Calu3 (cell line): ENCODE measurements around the gene PLEKHA8. TPM values are rescaled to one million over a fixed set of nuclear protein-coding genes. Genes with fewer than 3 reads are reported as not detected.
A peak's percentile ranks its signal among the peaks of the same experiment; 100 is the strongest.

ENCODE experiments used
- BruUV-seq: library from RNA; stranded (reverse); fragments of 400-500 nt; replicated peaks from 2 replicates; lab custom pipeline; 2021; lab: Mats Ljungman, UMichigan
- CTCF ChIA-PET: fragments of 300-600 bp; sonication (Branson Sonifier 250); formaldehyde crosslinking; loops from one replicate; lab custom pipeline; 2022; ENCODE audit warnings: antibody characterized with exemption; lab: Charles Lee
- DNase-seq: peaks from one replicate; pipeline ENCODE4 v3.0.0; 2022
- H3K27ac Mint-ChIP-seq: one replicate; pipeline ENCODE4 v1.8.0; 2022; ENCODE audit warnings: mixed read lengths; ENCODE audit not compliant: unreplicated experiment
- H3K27me3 Mint-ChIP-seq: one replicate; pipeline ENCODE4 v1.8.0; 2022; ENCODE audit warnings: mixed read lengths; ENCODE audit not compliant: unreplicated experiment
- H3K36me3 Mint-ChIP-seq: one replicate; pipeline ENCODE4 v1.8.0; 2022; ENCODE audit warnings: mild to moderate bottlenecking, moderate library complexity, mixed read lengths; ENCODE audit not compliant: insufficient read depth, unreplicated experiment
- H3K4me1 Mint-ChIP-seq: one replicate; pipeline ENCODE4 v1.8.0; 2022; ENCODE audit warnings: mild to moderate bottlenecking, low read depth, mixed read lengths; ENCODE audit not compliant: unreplicated experiment
- H3K4me3 Mint-ChIP-seq: one replicate; pipeline ENCODE4 v1.8.0; 2022; ENCODE audit warnings: mild to moderate bottlenecking, low read depth, moderate library complexity, mixed read lengths; ENCODE audit not compliant: unreplicated experiment
- H3K9me3 Mint-ChIP-seq: one replicate; pipeline ENCODE4 v1.8.0; 2022; ENCODE audit warnings: low read depth, mixed read lengths; ENCODE audit not compliant: unreplicated experiment
- CTCF ChIP-seq: fragments of 200-600 bp; IDR thresholded peaks from one replicate; pipeline ENCODE4 v1.8.0; 2022; ENCODE audit warnings: antibody characterized with exemption; ENCODE audit not compliant: unreplicated experiment
- intact Hi-C: fragments of 100-400 bp; cut with micrococcal nuclease; formaldehyde crosslinking; loops from one replicate; pipeline ENCODE4 v1.10.0; 2022; ENCODE audit not compliant: unreplicated experiment
- total RNA-seq: library from RNA; stranded (reverse); gene quantifications from 2 replicates; pipeline ENCODE4 v1.2.3, GENCODE V29; 2022

Gene PLEKHA8
- total RNA-seq, 1 experiment from 2014 or later: 27.6 TPM

- CTCF ChIA-PET: interaction anchor here (0.6 to 2.0 kb wide), 2 partner anchors 73 to 636 kb away, joined by 3 to 9 read pairs; no protein-coding TSS in a partner anchor
- H3K36me3 Mint-ChIP-seq: peaks cover 42% of the 10 kb centered on the region
- H3K27ac Mint-ChIP-seq: peak overlapping the region; percentile 98
- BruUV-seq: TSS peak; percentile 73
- H3K4me3 Mint-ChIP-seq: peak overlapping the region; percentile 75
- H3K27me3 Mint-ChIP-seq: no peaks in the 10 kb centered on the region
- intact Hi-C loops: no loop called here
- TF ChIP-seq CTCF: no peak
- DNase-seq: peak; percentile 66
- peaks cover 50% of the 10 kb centered on the region for H3K4me1 Mint-ChIP-seq
- no peaks in the 10 kb centered on the region for H3K9me3 Mint-ChIP-seq
These were observed 39.6 kb upstream of the PLEKHA8 start for GRCh38 chr7:29988424-29989256.

GRCh38 chr7:29989257-29989995 lies 38.8 kb upstream of the PLEKHA8 start, which contains the start of gene SCRN1:
Gene SCRN1, minus strand, starts transcription at chr7:29989801. Its CDS starts 20,734 bp downstream, at chr7:29969067.
- no peak for TF ChIP-seq CTCF
- peak; percentile 72 for DNase-seq
- H3K4me3 Mint-ChIP-seq: peak within 1 kb of the TSS; percentile 75
- H3K27ac Mint-ChIP-seq: peak within 1 kb of the TSS; percentile 98
- H3K36me3 Mint-ChIP-seq: peaks cover 42% of the 10 kb centered on the region
- BruUV-seq: no TSS peak
- CTCF ChIA-PET: interaction anchor here (0.6 kb wide), 1 partner anchor 637 kb away, joined by 3 read pairs; no protein-coding TSS in a partner anchor
- H3K27me3 Mint-ChIP-seq: no peaks in the 10 kb centered on the region
- peaks cover 50% of the 10 kb centered on the region for H3K4me1 Mint-ChIP-seq
- H3K9me3 Mint-ChIP-seq: no peaks in the 10 kb centered on the region
- intact Hi-C loops: no loop called here

- no peak for TF ChIP-seq CTCF
- H3K4me3 Mint-ChIP-seq: peak overlapping the region; percentile 75
- BruUV-seq: no TSS peak
- H3K36me3 Mint-ChIP-seq: peaks cover 42% of the 10 kb centered on the region
- H3K4me1 Mint-ChIP-seq: peaks cover 49% of the 10 kb centered on the region
- H3K27ac Mint-ChIP-seq: no peak overlapping the region
- CTCF ChIA-PET: interaction anchor here (0.7 kb wide), 1 partner anchor 640 kb away, joined by 4 read pairs; no protein-coding TSS in a partner anchor
- H3K9me3 Mint-ChIP-seq: no peaks in the 10 kb centered on the region
- intact Hi-C loops: no loop called here
- H3K27me3 Mint-ChIP-seq: no peaks in the 10 kb centered on the region
- DNase-seq: no peak
These were observed 37.3 kb upstream of the PLEKHA8 start for GRCh38 chr7:29990931-29991330.

- Mint-ChIP-seq H3K27ac (no peak overlapping the region), H3K4me1 (peaks cover 54% of the 10 kb centered on the region), H3K36me3 (peaks cover 40% of the 10 kb centered on the region), H3K9me3 (peaks cover 4% of the 10 kb centered on the region), H3K4me3 (no peak overlapping the region), H3K27me3 (no peaks in the 10 kb centered on the region)
- no TSS peak for BruUV-seq
- CTCF ChIA-PET: no interaction called here
- no peak for DNase-seq
- no peak for TF ChIP-seq CTCF
- intact Hi-C loops: no loop called here
These were observed 36.3 kb upstream of the PLEKHA8 start for GRCh38 chr7:29991937-29992336.
